ENCODE measurements around the gene NFIA. TPM values are rescaled to one million over a fixed set of nuclear protein-coding genes. Genes with fewer than 3 reads are reported as not detected.

NFIA gene
- total RNA-seq, 1 experiment from 2014 or later: 0.35 TPM

GRCh38 chr1:61184714-61185106, 102.3 kb downstream of the NFIA start:
- no peak overlapping the region for H4K8ac ChIP-seq (replicated peaks; ENCODE audit: insufficient read length, low read depth, low read length)
- H2BK5ac ChIP-seq (ENCODE audit: insufficient read length, low read length): no peak overlapping the region
- H3K27ac ChIP-seq (ENCODE audit: insufficient read length, low read depth, low read length): no peak overlapping the region
- Mint-ChIP-seq H3K4me3 (no peak overlapping the region), H3K9me3 (no peaks in the 10 kb centered on the region), H3K36me3 (ENCODE audit: insufficient read depth in 1 of 3, low read depth in 3 of 3) (no peaks in the 10 kb centered on the region), H3K4me1 (peaks cover 12 to 17% of the 10 kb centered on the region in 2 experiments), H3K27me3 (ENCODE audit: low read depth) (no peaks in the 10 kb centered on the region), H3K27ac (0 out of 7 replicates have a peak overlapping the region, but pooled peaks of 1 of the 3 experiments have one; percentile 52)
- H3K23me2 ChIP-seq (ENCODE audit: insufficient read length, low read depth, low read length, poor library complexity, severe bottlenecking): no peaks in the 10 kb centered on the region
- H3K79me1 ChIP-seq (ENCODE audit: insufficient read depth, low read depth, low read length, poor library complexity, severe bottlenecking): no peaks in the 10 kb centered on the region
- H3K4ac ChIP-seq (ENCODE audit: low read depth, low read length): no peak overlapping the region
- H2AK5ac ChIP-seq (ENCODE audit: insufficient read length, low read length): no peak overlapping the region
- H2BK20ac ChIP-seq (ENCODE audit: low read depth, low read length, poor library complexity, severe bottlenecking): no peak overlapping the region
- WGBS (ENCODE audit: extremely low coverage, insufficient read length, low lambda C conversion rate): no CpG with 5 or more reads among the region's 3 CpGs
- H3K14ac ChIP-seq (ENCODE audit: insufficient read depth, low read length): no peak overlapping the region
- no peaks in the 10 kb centered on the region for H3K27me3 ChIP-seq (ENCODE audit: insufficient read depth, low read length)
- H3K18ac ChIP-seq (ENCODE audit: insufficient read length, low read depth, low read length): no peak overlapping the region
- no peak for TF ChIP-seq CTCF (conservative IDR thresholded peaks at IDR 0.05)
- H3T11ph ChIP-seq (ENCODE audit: low read length): no peak overlapping the region
- no peaks in the 10 kb centered on the region for H3K9me3 ChIP-seq (ENCODE audit: control insufficient read depth, low read depth, low read length)
- H3K4me1 ChIP-seq (ENCODE audit: insufficient read depth, low read length): no peaks in the 10 kb centered on the region
- no peak overlapping the region for H4K5ac ChIP-seq (ENCODE audit: insufficient read length, low read depth, low read length)
- no peak overlapping the region for H3K9ac ChIP-seq (ENCODE audit: extremely low read depth, insufficient read length, low read length)
- no peak overlapping the region for H2AFZ ChIP-seq (ENCODE audit: low read length)
- no peak overlapping the region for H2BK12ac ChIP-seq (ENCODE audit: insufficient read length, low read depth, low read length)
- no peak overlapping the region for H4K91ac ChIP-seq (ENCODE audit: insufficient read length, low read depth, low read length)
- no peak overlapping the region for H3K23ac ChIP-seq (ENCODE audit: insufficient read length, low read depth, low read length)
- no peaks in the 10 kb centered on the region for H3K79me2 ChIP-seq (ENCODE audit: insufficient read depth, low read length)
- H2BK15ac ChIP-seq (ENCODE audit: low read depth, low read length): no peak overlapping the region
- no peak for DNase-seq
- no peaks in the 10 kb centered on the region for H4K20me1 ChIP-seq (ENCODE audit: control insufficient read depth, insufficient read depth, insufficient read length)
- H2BK120ac ChIP-seq (ENCODE audit: low read depth, low read length, poor library complexity, severe bottlenecking): no peak overlapping the region
- no peak overlapping the region for H3K4me2 ChIP-seq (ENCODE audit: insufficient read depth, insufficient read length, low read length)
- no peak overlapping the region for H3K56ac ChIP-seq (ENCODE audit: insufficient read length, low read depth, low read length)

Measured in H9 (cell line).